ENCODE measurements around the gene ACTR3. TPM values are rescaled to one million over a fixed set of nuclear protein-coding genes. Genes with fewer than 3 reads are reported as not detected.

The ACTR3 gene
- polyA plus RNA-seq, 1 donor from 2014 or later: 255 TPM

- no peak overlapping the region for H3K4me3 ChIP-seq (ENCODE audit: low read length)
- no peak overlapping the region for H3K9ac ChIP-seq (ENCODE audit: low read length)
- H3F3A ChIP-seq (ENCODE audit: insufficient read depth, low read length, poor library complexity, severe bottlenecking): no peaks in the 10 kb centered on the region
- no peaks in the 10 kb centered on the region for H3K9me3 ChIP-seq (ENCODE audit: low read length)
- peaks cover 23% of the 10 kb centered on the region for H3K79me2 ChIP-seq (replicated peaks; ENCODE audit: insufficient read depth, low read length)
- no peak overlapping the region for H3K27ac ChIP-seq (ENCODE audit: low read length)
- no peaks in the 10 kb centered on the region for H3K9me2 ChIP-seq (ENCODE audit: insufficient read depth, low read length)
- no peak for TF ChIP-seq CTCF (IDR thresholded peaks at IDR 0.05; ENCODE audit: poor library complexity, severe bottlenecking)
- no peak for TF ChIP-seq EZH2 (IDR thresholded peaks at IDR 0.05; ENCODE audit: borderline replicate concordance, insufficient read depth, low read length, poor library complexity, severe bottlenecking)
- TF ChIP-seq SMC3 (conservative IDR thresholded peaks at IDR 0.05; ENCODE audit: poor library complexity): no peak
- TF ChIP-seq POLR2AphosphoS5 (IDR thresholded peaks at IDR 0.05): no peak
- TF ChIP-seq REST (IDR thresholded peaks at IDR 0.05; ENCODE audit: borderline replicate concordance): no peak
- TF ChIP-seq RAD21 (conservative IDR thresholded peaks at IDR 0.05): no peak
- no peak for TF ChIP-seq TAF1 (IDR thresholded peaks at IDR 0.05; ENCODE audit: low read depth)
- TF ChIP-seq EP300 (conservative IDR thresholded peaks at IDR 0.05; ENCODE audit: poor library complexity, severe bottlenecking): no peak
- no peak for TF ChIP-seq MXI1 (conservative IDR thresholded peaks at IDR 0.05; ENCODE audit: poor library complexity, severe bottlenecking)
- no peaks in the 10 kb centered on the region for H3K27me3 ChIP-seq (ENCODE audit: insufficient read depth, low read depth, low read length)
- no peak overlapping the region for H2AFZ ChIP-seq (ENCODE audit: low read depth, low read length)
- no peaks in the 10 kb centered on the region for H4K20me1 ChIP-seq (ENCODE audit: insufficient read depth)
- H3K36me3 ChIP-seq (ENCODE audit: insufficient read depth, low read length): peaks cover 10% of the 10 kb centered on the region
- H3K4me2 ChIP-seq (ENCODE audit: low read length): no peak overlapping the region
Measured at GRCh38 chr2:113918229-113918628, 28.3 kb downstream of the ACTR3 start.

GRCh38 chr2:113920996-113921395 lies 31.1 kb downstream of the ACTR3 start:
- Histone ChIP-seq H3K9ac (ENCODE audit: low read length) (no peak overlapping the region), H4K20me1 (ENCODE audit: insufficient read depth) (no peaks in the 10 kb centered on the region), H3K4me3 (ENCODE audit: low read length) (no peak overlapping the region), H3K27ac (ENCODE audit: low read length) (no peak overlapping the region), H3K4me2 (ENCODE audit: low read length) (no peak overlapping the region), H3K9me2 (ENCODE audit: insufficient read depth, low read length) (no peaks in the 10 kb centered on the region), H3K9me3 (ENCODE audit: low read length) (no peaks in the 10 kb centered on the region), H3K27me3 (ENCODE audit: insufficient read depth, low read depth, low read length) (no peaks in the 10 kb centered on the region), H2AFZ (ENCODE audit: low read depth, low read length) (no peak overlapping the region), H3F3A (ENCODE audit: insufficient read depth, low read length, poor library complexity, severe bottlenecking) (no peaks in the 10 kb centered on the region), H3K79me2 (replicated peaks; ENCODE audit: insufficient read depth, low read length) (peaks cover 22% of the 10 kb centered on the region), H3K36me3 (ENCODE audit: insufficient read depth, low read length) (peaks cover 12% of the 10 kb centered on the region)
- TF ChIP-seq EP300 (conservative IDR thresholded peaks at IDR 0.05; ENCODE audit: poor library complexity, severe bottlenecking) (no peak), TAF1 (IDR thresholded peaks at IDR 0.05; ENCODE audit: low read depth) (no peak), MXI1 (conservative IDR thresholded peaks at IDR 0.05; ENCODE audit: poor library complexity, severe bottlenecking) (no peak), POLR2AphosphoS5 (IDR thresholded peaks at IDR 0.05) (no peak), SMC3 (conservative IDR thresholded peaks at IDR 0.05; ENCODE audit: poor library complexity) (no peak), CTCF (IDR thresholded peaks at IDR 0.05; ENCODE audit: poor library complexity, severe bottlenecking) (no peak), EZH2 (IDR thresholded peaks at IDR 0.05; ENCODE audit: borderline replicate concordance, insufficient read depth, low read length, poor library complexity, severe bottlenecking) (no peak), RAD21 (conservative IDR thresholded peaks at IDR 0.05) (no peak), REST (IDR thresholded peaks at IDR 0.05; ENCODE audit: borderline replicate concordance) (no peak)

Measured in neural cell (in vitro differentiated cells).